Measurements from ENCODE around the gene IRF2BP1. TPM values are rescaled to one million over a fixed set of nuclear protein-coding genes. Genes with fewer than 3 reads are reported as not detected.
A peak's percentile ranks its signal among the peaks of the same experiment; 100 is the strongest.

Gene IRF2BP1
- total RNA-seq, 1 donor from 2014 or later, result 11.8 TPM

- no peak for DNase-seq (ENCODE audit: low read depth)
- Histone ChIP-seq H3K4me3 (ENCODE audit: low read depth, low read length) (no peak overlapping the region), H3K36me3 (ENCODE audit: control insufficient read depth, insufficient read depth, low read length) (peaks cover 2% of the 10 kb centered on the region), H3K27me3 (ENCODE audit: control insufficient read depth, insufficient read depth, low read length) (no peaks in the 10 kb centered on the region)
- no peak for TF ChIP-seq CTCF (IDR thresholded peaks at IDR 0.05; ENCODE audit: insufficient read depth, low read length, severe bottlenecking)
- no peak for FAIRE-seq
Measured at GRCh38 chr19:45890877-45891276, 4.9 kb upstream of the IRF2BP1 start.

GRCh38 chr19:45889210-45889885, 3.4 kb upstream of the IRF2BP1 start:
- Histone ChIP-seq H3K4me3 (ENCODE audit: low read depth, low read length) (no peak overlapping the region), H3K27me3 (ENCODE audit: control insufficient read depth, insufficient read depth, low read length) (no peaks in the 10 kb centered on the region), H3K36me3 (ENCODE audit: control insufficient read depth, insufficient read depth, low read length) (peaks cover 2% of the 10 kb centered on the region)
- FAIRE-seq (no peak), DNase-seq (ENCODE audit: low read depth) (no peak)
- no peak for TF ChIP-seq CTCF (IDR thresholded peaks at IDR 0.05; ENCODE audit: insufficient read depth, low read length, severe bottlenecking)

GRCh38 chr19:45887200-45887710, 1.3 kb upstream of the IRF2BP1 start:
- no peak for DNase-seq (ENCODE audit: low read depth)
- peak overlapping the region; percentile 62 for H3K4me3 ChIP-seq (ENCODE audit: low read depth, low read length)
- H3K27me3 ChIP-seq (ENCODE audit: control insufficient read depth, insufficient read depth, low read length), result no peaks in the 10 kb centered on the region
- TF ChIP-seq CTCF (IDR thresholded peaks at IDR 0.05; ENCODE audit: insufficient read depth, low read length, severe bottlenecking), result no peak
- FAIRE-seq, result no peak
- peaks cover 2% of the 10 kb centered on the region for H3K36me3 ChIP-seq (ENCODE audit: control insufficient read depth, insufficient read depth, low read length)

GRCh38 chr19:45886427-45887199, 672 bp upstream of the IRF2BP1 start:
- DNase-seq (ENCODE audit: low read depth) (peak; percentile 84), FAIRE-seq (no peak)
- Histone ChIP-seq H3K27me3 (ENCODE audit: control insufficient read depth, insufficient read depth, low read length) (no peaks in the 10 kb centered on the region), H3K4me3 (ENCODE audit: low read depth, low read length) (peak overlapping the region; percentile 62), H3K36me3 (ENCODE audit: control insufficient read depth, insufficient read depth, low read length) (peaks cover 2% of the 10 kb centered on the region)
- TF ChIP-seq CTCF (IDR thresholded peaks at IDR 0.05; ENCODE audit: insufficient read depth, low read length, severe bottlenecking), result no peak

GRCh38 chr19:45884682-45885555, 1.0 kb downstream of the IRF2BP1 start:
- Histone ChIP-seq H3K4me3 (ENCODE audit: low read depth, low read length) (peak overlapping the region; percentile 62), H3K27me3 (ENCODE audit: control insufficient read depth, insufficient read depth, low read length) (no peaks in the 10 kb centered on the region), H3K36me3 (ENCODE audit: control insufficient read depth, insufficient read depth, low read length) (peaks cover 2% of the 10 kb centered on the region)
- FAIRE-seq (no peak), DNase-seq (ENCODE audit: low read depth) (no peak)
- TF ChIP-seq CTCF (IDR thresholded peaks at IDR 0.05; ENCODE audit: insufficient read depth, low read length, severe bottlenecking), result no peak
